Loucy (cell line): ENCODE measurements around the gene CASP5.

ENCODE experiments used
- CTCF ChIP-seq: fragments of 200-600 bp; sonication (generic); conservative IDR thresholded peaks from 2 replicates; pipeline ENCODE4 v1.5.1; 2014; ENCODE audit warnings: mild to moderate bottlenecking, antibody characterized with exemption, low read length
- EZH2phosphoT487 ChIP-seq: fragments of 200-600 bp; IDR thresholded peaks from 2 replicates; pipeline ENCODE4 v1.6.1; 2018; ENCODE audit warnings: antibody characterized with exemption, mild to moderate bottlenecking, moderate library complexity, borderline replicate concordance

GRCh38 chr11:105070306-105070705 is 47.3 kb upstream of the CASP5 start:
- TF ChIP-seq CTCF (no peak), EZH2phosphoT487 (no peak)
